ENCODE results near the gene BICDL2. TPM values are rescaled to one million over a fixed set of nuclear protein-coding genes. Genes with fewer than 3 reads are reported as not detected.
A peak's percentile ranks its signal among the peaks of the same experiment; 100 is the strongest.

BICDL2 gene
- total and polyA plus RNA-seq, 2 donors from 2014 or later: 2.9 to 12.1 TPM

DNA sequence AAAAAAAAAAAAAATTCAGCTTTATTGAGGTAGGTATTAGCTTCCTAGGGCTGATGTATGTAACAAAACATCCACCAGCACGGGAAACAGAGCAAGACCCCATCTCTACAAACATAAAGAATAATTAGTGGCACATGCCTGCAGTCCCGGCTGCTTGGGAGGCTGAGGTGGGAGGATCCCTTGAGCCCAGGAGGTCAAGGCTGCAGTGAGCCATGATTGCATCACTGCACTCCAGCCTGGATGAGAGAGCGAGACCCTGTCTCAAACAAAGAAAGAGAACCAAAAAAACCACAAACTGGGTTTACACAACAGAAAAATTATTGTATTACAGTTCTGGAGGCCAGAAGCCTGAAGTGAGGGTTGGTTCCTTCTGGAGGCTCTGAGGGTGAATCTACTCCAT lies 5.6 kb upstream of the BICDL2 start:
- peaks cover 24% of the 10 kb centered on the region for H3K27me3 ChIP-seq (ENCODE audit: control insufficient read depth, insufficient read depth, low read length)
- intact Hi-C loops (cut with DNase I): no loop called here
- H3K27ac ChIP-seq (ENCODE audit: low read depth in 2 of 2, low read length in 2 of 2): no peak overlapping the region
- H3K4me1 ChIP-seq (ENCODE audit: control insufficient read depth in 2 of 3, insufficient read depth in 2 of 3, low read depth in 1 of 3, low read length in 3 of 3): peaks cover 0 to 7% (median 0%) of the 10 kb centered on the region in 3 donors
- no peaks in the 10 kb centered on the region for H3K36me3 ChIP-seq (ENCODE audit: control insufficient read depth in 2 of 3, insufficient read depth in 3 of 3, low read length in 3 of 3)
- DNase-seq (no peak), FAIRE-seq (no peak)
- H3K4me3 ChIP-seq (ENCODE audit: low read length in 3 of 3): no peak overlapping the region
- TF ChIP-seq, protein P1, sequence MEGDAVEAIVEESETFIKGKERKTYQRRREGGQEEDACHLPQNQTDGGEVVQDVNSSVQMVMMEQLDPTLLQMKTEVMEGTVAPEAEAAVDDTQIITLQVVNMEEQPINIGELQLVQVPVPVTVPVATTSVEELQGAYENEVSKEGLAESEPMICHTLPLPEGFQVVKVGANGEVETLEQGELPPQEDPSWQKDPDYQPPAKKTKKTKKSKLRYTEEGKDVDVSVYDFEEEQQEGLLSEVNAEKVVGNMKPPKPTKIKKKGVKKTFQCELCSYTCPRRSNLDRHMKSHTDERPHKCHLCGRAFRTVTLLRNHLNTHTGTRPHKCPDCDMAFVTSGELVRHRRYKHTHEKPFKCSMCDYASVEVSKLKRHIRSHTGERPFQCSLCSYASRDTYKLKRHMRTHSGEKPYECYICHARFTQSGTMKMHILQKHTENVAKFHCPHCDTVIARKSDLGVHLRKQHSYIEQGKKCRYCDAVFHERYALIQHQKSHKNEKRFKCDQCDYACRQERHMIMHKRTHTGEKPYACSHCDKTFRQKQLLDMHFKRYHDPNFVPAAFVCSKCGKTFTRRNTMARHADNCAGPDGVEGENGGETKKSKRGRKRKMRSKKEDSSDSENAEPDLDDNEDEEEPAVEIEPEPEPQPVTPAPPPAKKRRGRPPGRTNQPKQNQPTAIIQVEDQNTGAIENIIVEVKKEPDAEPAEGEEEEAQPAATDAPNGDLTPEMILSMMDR (IDR thresholded peaks at IDR 0.05; ENCODE audit: borderline replicate concordance, extremely low read depth, insufficient read depth): no peak
- no peaks in the 10 kb centered on the region for H3K9me3 ChIP-seq (ENCODE audit: control insufficient read depth in 2 of 3, insufficient read depth in 1 of 3, low read length in 3 of 3)
- H3K9ac ChIP-seq (ENCODE audit: low read length in 3 of 3): no peak overlapping the region

DNA sequence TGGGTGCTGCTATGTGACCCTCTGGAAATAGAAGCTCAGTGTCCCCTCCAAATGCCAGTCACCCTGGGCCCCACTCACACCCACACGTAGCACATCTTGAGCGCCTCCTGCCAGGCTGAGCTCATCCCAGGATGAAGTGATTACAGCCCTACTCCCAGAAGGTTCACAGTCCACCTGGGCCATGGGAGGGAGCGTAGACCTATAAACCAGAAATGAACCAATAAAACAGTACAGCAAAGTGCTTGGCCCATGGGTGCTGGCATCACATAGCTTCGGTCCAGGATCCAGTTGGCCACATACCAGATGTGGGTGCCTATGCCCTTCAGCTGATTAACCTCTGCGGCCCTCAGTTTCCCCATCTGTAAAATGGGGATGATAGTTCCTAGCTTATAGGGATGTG lies 2.2 kb upstream of the BICDL2 start:
- Histone ChIP-seq H3K4me1 (ENCODE audit: control insufficient read depth in 2 of 3, insufficient read depth in 2 of 3, low read depth in 1 of 3, low read length in 3 of 3) (no peaks in the 10 kb centered on the region), H3K27ac (ENCODE audit: low read depth in 2 of 2, low read length in 2 of 2) (no peak overlapping the region), H3K9me3 (ENCODE audit: control insufficient read depth in 2 of 3, insufficient read depth in 1 of 3, low read length in 3 of 3) (no peaks in the 10 kb centered on the region), H3K4me3 (ENCODE audit: low read length in 3 of 3) (no peak overlapping the region), H3K9ac (ENCODE audit: low read length in 3 of 3) (no peak overlapping the region), H3K36me3 (ENCODE audit: control insufficient read depth in 2 of 3, insufficient read depth in 3 of 3, low read length in 3 of 3) (no peaks in the 10 kb centered on the region), H3K27me3 (ENCODE audit: control insufficient read depth, insufficient read depth, low read length) (peaks cover 20% of the 10 kb centered on the region)
- no peak for FAIRE-seq
- TF ChIP-seq, protein P1 (IDR thresholded peaks at IDR 0.05; ENCODE audit: borderline replicate concordance, extremely low read depth, insufficient read depth): no peak
- DNase-seq: no peak
- intact Hi-C loops (cut with DNase I): no loop called here

DNA sequence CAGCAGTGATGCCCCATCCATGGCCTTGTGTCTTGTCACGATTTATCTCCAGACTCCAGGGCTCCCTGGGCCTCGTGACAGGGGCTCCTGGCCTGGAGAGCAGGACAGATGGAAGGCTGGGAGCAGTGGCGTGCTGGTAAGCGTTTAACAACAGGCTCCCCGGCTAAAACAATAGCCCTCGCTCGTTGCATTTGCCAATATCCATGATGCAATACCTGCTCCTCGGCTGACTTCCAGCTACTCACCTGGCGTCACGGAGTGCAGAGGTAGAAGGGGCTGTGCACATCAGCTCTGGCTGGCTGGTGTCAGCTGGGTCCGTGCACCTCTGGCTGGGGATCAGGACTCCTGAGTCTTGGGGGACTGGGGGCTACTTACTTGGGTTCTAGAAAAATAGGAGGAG lies 1.5 kb upstream of the BICDL2 start:
- DNase-seq (peak in 2 of 5 donors; percentile 40 to 58), FAIRE-seq (no peak)
- Histone ChIP-seq H3K4me1 (ENCODE audit: control insufficient read depth in 2 of 3, insufficient read depth in 2 of 3, low read depth in 1 of 3, low read length in 3 of 3) (no peaks in the 10 kb centered on the region), H3K9ac (ENCODE audit: low read length in 3 of 3) (no peak overlapping the region), H3K9me3 (ENCODE audit: control insufficient read depth in 2 of 3, insufficient read depth in 1 of 3, low read length in 3 of 3) (no peaks in the 10 kb centered on the region), H3K27me3 (ENCODE audit: control insufficient read depth, insufficient read depth, low read length) (peaks cover 17% of the 10 kb centered on the region), H3K36me3 (ENCODE audit: control insufficient read depth in 2 of 3, insufficient read depth in 3 of 3, low read length in 3 of 3) (no peaks in the 10 kb centered on the region), H3K4me3 (ENCODE audit: low read length in 3 of 3) (no peak overlapping the region), H3K27ac (ENCODE audit: low read depth in 2 of 2, low read length in 2 of 2) (no peak overlapping the region)
- TF ChIP-seq, protein P1 (IDR thresholded peaks at IDR 0.05; ENCODE audit: borderline replicate concordance, extremely low read depth, insufficient read depth): no peak
- intact Hi-C loops (cut with DNase I): no loop called here

Data from kidney (tissue), 14 donors.